T-helper 2 cell (primary cell): ENCODE measurements around the gene GLTP.
A peak's percentile ranks its signal among the peaks of the same experiment; 100 is the strongest.
"Not testable (repeated sequence)": the region's sequence is repeated elsewhere in the genome, so short reads cannot be mapped to it uniquely, and the experiment has no call there.

Source experiments
- DNase-seq, 5 experiments: peaks; one replicate each; pipeline versions ENCODE4 v3.0.0 to v3.0.0-alpha.2; 2012 to 2022

Gene GLTP

GRCh38 chr12:109877504-109878246 is 2.7 kb downstream of the GLTP start:
- DNase-seq, result no peak

- DNase-seq, result no peak
Observed at GRCh38 chr12:109876406-109876805, 3.9 kb downstream of the GLTP start.

GRCh38 chr12:109875572-109876131 is 4.7 kb downstream of the GLTP start:
- peak in 1 of 5 experiments; percentile 41 for DNase-seq

- DNase-seq, result no peak
Observed at GRCh38 chr12:109873653-109874052, 6.7 kb downstream of the GLTP start.

- no peak for DNase-seq
Observed at GRCh38 chr12:109871668-109872314, 8.6 kb downstream of the GLTP start.

GRCh38 chr12:109870648-109871047 is 9.7 kb downstream of the GLTP start:
- no peak for DNase-seq

- DNase-seq, result peak in 1 of 5 experiments; percentile 34
Observed at GRCh38 chr12:109868182-109869051, 11.9 kb downstream of the GLTP start.

GRCh38 chr12:109864916-109865315 is 15.4 kb downstream of the GLTP start:
- no peak for DNase-seq

GRCh38 chr12:109863847-109864712 is 16.3 kb downstream of the GLTP start:
- DNase-seq, result peak in 1 of 5 experiments; percentile 64

- DNase-seq, result not testable (repeated sequence)
Observed at GRCh38 chr12:109862491-109862890, 17.9 kb downstream of the GLTP start.

- DNase-seq, result no peak
Observed at GRCh38 chr12:109861689-109862314, 18.5 kb downstream of the GLTP start.

GRCh38 chr12:109860977-109861376 is 19.4 kb downstream of the GLTP start:
- no peak for DNase-seq

GRCh38 chr12:109858764-109859163 is 21.6 kb downstream of the GLTP start:
- peak in 1 of 5 experiments; percentile 53 for DNase-seq

- DNase-seq, result no peak
Observed at GRCh38 chr12:109857715-109858114, 22.6 kb downstream of the GLTP start.

GRCh38 chr12:109855377-109855776 is 25.0 kb downstream of the GLTP start:
- DNase-seq, result no peak

- DNase-seq, result not testable (repeated sequence)
Observed at GRCh38 chr12:109850518-109850917, 29.8 kb downstream of the GLTP start.

- DNase-seq, result no peak
Observed at GRCh38 chr12:109847142-109847735, 33.1 kb downstream of the GLTP start.

GRCh38 chr12:109845824-109846205 is 34.5 kb downstream of the GLTP start:
- DNase-seq, result no peak

- peak; percentile 72 to 89 (median 83) for DNase-seq
Observed at GRCh38 chr12:109844983-109845823, 35.1 kb downstream of the GLTP start.

- no peak for DNase-seq
Observed at GRCh38 chr12:109844091-109844490, 36.2 kb downstream of the GLTP start.
